ENCODE results near the gene PARD3B. TPM values are rescaled to one million over a fixed set of nuclear protein-coding genes. Genes with fewer than 3 reads are reported as not detected.

The PARD3B gene
- total and polyA plus RNA-seq, 10 of the 15 experiments (the other 5 are each of a cell fraction or from before 2014, with no cell fraction given) = 0.01 to 0.54 (median 0.07) TPM; not detected in 7

DNA sequence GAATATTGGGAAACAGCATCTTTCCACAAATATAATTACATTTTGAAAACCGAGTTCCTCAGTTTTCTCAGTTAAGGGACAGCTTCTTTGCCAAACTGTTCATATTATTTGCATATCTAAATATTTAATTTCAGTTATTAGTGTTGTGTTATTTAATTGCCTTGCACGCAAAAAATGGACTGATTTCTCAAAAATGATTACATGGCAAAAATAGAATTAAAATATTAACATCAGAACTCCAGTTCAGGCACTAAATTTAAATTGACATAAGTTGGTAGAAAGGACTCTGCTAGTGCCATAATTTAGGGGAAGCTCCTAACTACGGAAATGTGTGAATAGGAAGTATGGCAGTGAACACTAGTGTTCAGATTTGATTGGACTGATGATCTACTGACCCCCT lies 209.6 kb downstream of the PARD3B start (continued):
- TF ChIP-seq, protein P1, sequence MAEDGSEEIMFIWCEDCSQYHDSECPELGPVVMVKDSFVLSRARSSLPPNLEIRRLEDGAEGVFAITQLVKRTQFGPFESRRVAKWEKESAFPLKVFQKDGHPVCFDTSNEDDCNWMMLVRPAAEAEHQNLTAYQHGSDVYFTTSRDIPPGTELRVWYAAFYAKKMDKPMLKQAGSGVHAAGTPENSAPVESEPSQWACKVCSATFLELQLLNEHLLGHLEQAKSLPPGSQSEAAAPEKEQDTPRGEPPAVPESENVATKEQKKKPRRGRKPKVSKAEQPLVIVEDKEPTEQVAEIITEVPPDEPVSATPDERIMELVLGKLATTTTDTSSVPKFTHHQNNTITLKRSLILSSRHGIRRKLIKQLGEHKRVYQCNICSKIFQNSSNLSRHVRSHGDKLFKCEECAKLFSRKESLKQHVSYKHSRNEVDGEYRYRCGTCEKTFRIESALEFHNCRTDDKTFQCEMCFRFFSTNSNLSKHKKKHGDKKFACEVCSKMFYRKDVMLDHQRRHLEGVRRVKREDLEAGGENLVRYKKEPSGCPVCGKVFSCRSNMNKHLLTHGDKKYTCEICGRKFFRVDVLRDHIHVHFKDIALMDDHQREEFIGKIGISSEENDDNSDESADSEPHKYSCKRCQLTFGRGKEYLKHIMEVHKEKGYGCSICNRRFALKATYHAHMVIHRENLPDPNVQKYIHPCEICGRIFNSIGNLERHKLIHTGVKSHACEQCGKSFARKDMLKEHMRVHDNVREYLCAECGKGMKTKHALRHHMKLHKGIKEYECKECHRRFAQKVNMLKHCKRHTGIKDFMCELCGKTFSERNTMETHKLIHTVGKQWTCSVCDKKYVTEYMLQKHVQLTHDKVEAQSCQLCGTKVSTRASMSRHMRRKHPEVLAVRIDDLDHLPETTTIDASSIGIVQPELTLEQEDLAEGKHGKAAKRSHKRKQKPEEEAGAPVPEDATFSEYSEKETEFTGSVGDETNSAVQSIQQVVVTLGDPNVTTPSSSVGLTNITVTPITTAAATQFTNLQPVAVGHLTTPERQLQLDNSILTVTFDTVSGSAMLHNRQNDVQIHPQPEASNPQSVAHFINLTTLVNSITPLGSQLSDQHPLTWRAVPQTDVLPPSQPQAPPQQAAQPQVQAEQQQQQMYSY (CRISPR knock-in tag; IDR thresholded peaks at IDR 0.05) = no peak
- TF ChIP-seq, protein P2, sequence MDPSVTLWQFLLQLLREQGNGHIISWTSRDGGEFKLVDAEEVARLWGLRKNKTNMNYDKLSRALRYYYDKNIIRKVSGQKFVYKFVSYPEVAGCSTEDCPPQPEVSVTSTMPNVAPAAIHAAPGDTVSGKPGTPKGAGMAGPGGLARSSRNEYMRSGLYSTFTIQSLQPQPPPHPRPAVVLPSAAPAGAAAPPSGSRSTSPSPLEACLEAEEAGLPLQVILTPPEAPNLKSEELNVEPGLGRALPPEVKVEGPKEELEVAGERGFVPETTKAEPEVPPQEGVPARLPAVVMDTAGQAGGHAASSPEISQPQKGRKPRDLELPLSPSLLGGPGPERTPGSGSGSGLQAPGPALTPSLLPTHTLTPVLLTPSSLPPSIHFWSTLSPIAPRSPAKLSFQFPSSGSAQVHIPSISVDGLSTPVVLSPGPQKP (IDR thresholded peaks at IDR 0.05; ENCODE audit: low read depth, low read length) = no peak

DNA sequence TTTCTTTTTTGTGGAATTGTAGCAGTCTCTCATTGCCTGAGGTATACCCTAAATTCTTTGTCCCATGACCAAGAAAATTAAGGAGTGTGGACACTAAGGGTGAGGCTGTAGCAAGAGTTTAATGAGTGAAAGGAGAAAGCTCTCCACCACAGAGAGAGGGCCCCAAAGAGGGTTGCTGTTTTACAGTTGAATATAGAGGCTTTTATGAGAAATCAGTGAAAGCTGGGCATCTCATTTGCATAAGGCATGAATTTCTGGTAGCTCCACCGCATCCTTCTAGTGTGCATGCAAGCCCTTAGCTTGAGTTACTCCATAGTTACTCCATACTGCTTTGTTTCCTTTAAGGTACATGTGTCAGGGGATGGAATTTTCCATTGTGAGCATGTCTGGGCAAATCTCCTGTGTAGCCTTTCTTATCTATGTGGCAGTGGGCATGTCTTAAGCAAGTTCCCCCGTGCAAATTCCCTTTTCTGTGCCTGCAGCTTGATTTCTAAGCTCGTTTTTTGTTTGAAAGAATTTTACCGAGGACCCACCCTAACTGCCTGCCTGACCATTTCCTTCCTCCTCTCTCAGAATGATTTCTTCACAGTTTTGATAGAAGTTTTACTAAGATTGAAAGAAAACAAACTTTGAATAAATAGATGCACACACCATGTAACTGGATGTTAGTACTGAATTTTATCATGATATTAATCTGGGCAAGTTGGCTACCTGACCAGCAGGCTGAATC lies 218.9 kb downstream of the PARD3B start:
- TF ChIP-seq CBX5 (IDR thresholded peaks at IDR 0.05; ENCODE audit: low read depth) = peak; percentile 66; the same call in 1 of the 2 replicates
- TF ChIP-seq TBL1XR1 (IDR thresholded peaks at IDR 0.05; ENCODE audit: low read depth, low read length) = no peak
- ATAC-seq (no peak), FAIRE-seq (no peak), DNase-seq (ENCODE audit: low read depth, low spot score) (no peak)
- POLR2A ChIA-PET = no interaction called here
- SMC1A ChIA-PET (ENCODE audit: uncharacterized antibody, unreplicated experiment) = no interaction called here
- RAD21 ChIA-PET (ENCODE audit: unreplicated experiment) = no interaction called here
- Histone ChIP-seq H4K20me1 (ENCODE audit: control insufficient read depth, insufficient read depth) (no peaks in the 10 kb centered on the region), H3K4me2 (ENCODE audit: control insufficient read depth, insufficient read depth) (no peak overlapping the region), H3K9ac (ENCODE audit: control insufficient read depth, insufficient read depth, low read length) (no peak overlapping the region), H3K9me3 (replicated peaks; ENCODE audit: control insufficient read depth, insufficient read depth, low read length) (no peaks in the 10 kb centered on the region; the same call in 2 of the 3 replicates), H3K36me3 (ENCODE audit: control insufficient read depth in 2 of 2, insufficient read depth in 2 of 2, low read length in 1 of 2) (no peaks in the 10 kb centered on the region), H3K4me3 (no peak overlapping the region), H3K27ac (ENCODE audit: control insufficient read depth, insufficient read depth) (no peak overlapping the region), H2AFZ (ENCODE audit: control insufficient read depth, low read depth, low read length) (no peak overlapping the region), H3K27me3 (replicated peaks in 1 of 2; ENCODE audit: control insufficient read depth in 2 of 2, insufficient read depth in 2 of 2, low read length in 1 of 2) (no peaks in the 10 kb centered on the region), H3K4me1 (ENCODE audit: control insufficient read depth, insufficient read depth, low read length) (no peaks in the 10 kb centered on the region), H3K79me2 (ENCODE audit: control insufficient read depth, insufficient read depth, low read length) (no peaks in the 10 kb centered on the region)
- no TSS peak for BruUV-seq (replicated peaks)
- in situ Hi-C loops (cut with MboI) (no loop called here), intact Hi-C loops (cut with micrococcal nuclease; ENCODE audit: unreplicated experiment) (no loop called here)
- CTCF ChIA-PET = no interaction called here
- 1% methylated on average over 4 of the region's 4 CpGs for WGBS (ENCODE audit: insufficient coverage, insufficient replicate concordance, low lambda C conversion rate, missing lambda C conversion rate)
